PC-3 (cell line): ENCODE results near the gene TMEM169. TPM values are rescaled to one million over a fixed set of nuclear protein-coding genes. Genes with fewer than 3 reads are reported as not detected.
A peak's percentile ranks its signal among the peaks of the same experiment; 100 is the strongest.

Source experiments
- ATAC-seq: fragments of 200-7000 bp; cut with Tn5 transposase; 2 replicates; pipeline ENCODE4 v1.9.1; 2020; ENCODE audit warnings: mild to moderate bottlenecking, moderate library complexity
- Bru-seq: library from RNA; stranded (reverse); fragments of 400-500 nt; gene quantifications from one replicate; lab custom pipeline; 2021; lab: Mats Ljungman, UMichigan
- BruChase-seq, 2 experiments: library from RNA; stranded (reverse); fragments of 400-500 nt; gene quantifications; one replicate each; lab custom pipeline; 2021; lab: Mats Ljungman, UMichigan
- BruUV-seq: library from RNA; stranded (reverse); fragments of 400-500 nt; replicated peaks from 2 replicates; lab custom pipeline; 2021; lab: Mats Ljungman, UMichigan
- CTCF ChIA-PET: fragments of 300-600 bp; sonication (Branson Sonifier 250); formaldehyde crosslinking; loops from one replicate; lab custom pipeline; 2022; ENCODE audit warnings: antibody characterized with exemption; lab: Charles Lee
- POLR2A ChIA-PET: fragments of 300-600 bp; sonication (Branson Sonifier 250); formaldehyde crosslinking; loops from one replicate; lab custom pipeline; 2022; ENCODE audit warnings: antibody characterized with exemption; ENCODE audit not compliant: unreplicated experiment; lab: Charles Lee
- DNase-seq: peaks from one replicate; pipeline ENCODE4 v3.0.0-alpha.2; 2015
- H2AFZ ChIP-seq: fragments of 300-600 bp; sonication (generic); 2 replicates; pipeline ENCODE4 v1.6.0; 2016; ENCODE audit warnings: antibody characterized with exemption, low read length
- H3F3A ChIP-seq: fragments of 300-600 bp; sonication (generic); one replicate; pipeline ENCODE4 v1.6.0; 2017; ENCODE audit warnings: antibody characterized with exemption, low read length, control low read depth, mild to moderate bottlenecking; ENCODE audit not compliant: unreplicated experiment
- H3K27ac ChIP-seq: fragments of 300-600 bp; sonication (generic); 2 replicates; pipeline ENCODE4 v1.5.1; 2016; ENCODE audit warnings: mild to moderate bottlenecking, low read length
- H3K27me3 ChIP-seq: fragments of 300-600 bp; sonication (generic); 2 replicates; pipeline ENCODE4 v1.6.1; 2016; ENCODE audit warnings: low read length, mixed read lengths
- H3K36me3 ChIP-seq: fragments of 300-600 bp; sonication (generic); 2 replicates; pipeline ENCODE4 v1.6.1; 2016; ENCODE audit warnings: low read depth, mixed run types, low read length, mixed read lengths
- H3K4me1 ChIP-seq: fragments of 300-600 bp; sonication (generic); 2 replicates; pipeline ENCODE4 v1.5.1; 2016; ENCODE audit warnings: low read length; ENCODE audit not compliant: insufficient read depth
- H3K4me2 ChIP-seq: fragments of 300-600 bp; sonication (generic); 2 replicates; pipeline ENCODE4 v1.6.0; 2016; ENCODE audit warnings: low read length
- H3K4me3 ChIP-seq: fragments of 300-600 bp; sonication (generic); 2 replicates; pipeline ENCODE4 v1.5.1; 2016; ENCODE audit warnings: mild to moderate bottlenecking, low read length, mixed read lengths
- H3K79me2 ChIP-seq: fragments of 300-600 bp; sonication (generic); 2 replicates; pipeline ENCODE4 v1.6.1; 2017; ENCODE audit warnings: low read length, mixed read lengths
- H3K9ac ChIP-seq: fragments of 300-600 bp; sonication (generic); 2 replicates; pipeline ENCODE4 v1.6.0; 2016; ENCODE audit warnings: mild to moderate bottlenecking, low read length
- H3K9me2 ChIP-seq: fragments of 300-600 bp; sonication (generic); replicated peaks from 2 replicates; pipeline ENCODE4 v1.6.1; 2016; ENCODE audit warnings: mixed run types, low read length, mixed read lengths
- H3K9me3 ChIP-seq: fragments of 300-600 bp; sonication (generic); 2 replicates; pipeline ENCODE4 v1.6.1; 2016; ENCODE audit warnings: low read length, mixed read lengths
- H4K20me1 ChIP-seq: fragments of 300-600 bp; sonication (generic); 2 replicates; pipeline ENCODE4 v1.6.1; 2016; ENCODE audit warnings: low read length, mixed read lengths
- EZH2 ChIP-seq: fragments of 300-600 bp; sonication (generic); IDR thresholded peaks from one replicate; pipeline ENCODE4 v1.6.1; 2017; ENCODE audit warnings: antibody characterized with exemption, mild to moderate bottlenecking, low read length; ENCODE audit not compliant: unreplicated experiment
- EZH2phosphoT487 ChIP-seq: fragments of 300-600 bp; sonication (generic); IDR thresholded peaks from 2 replicates; pipeline ENCODE4 v1.6.1; 2018; ENCODE audit warnings: mild to moderate bottlenecking, antibody characterized with exemption, low read length, borderline replicate concordance
- intact Hi-C: fragments of 100-400 bp; cut with micrococcal nuclease; formaldehyde crosslinking; loops from 2 replicates; pipeline ENCODE4 v1.9.0; 2023
- long read RNA-seq: library from polyadenylated mRNA; unstranded; transcript quantifications from one replicate; pipeline ENCODE4 v2.0.0, GENCODE V29; 2021; ENCODE audit not compliant: unreplicated experiment
- total RNA-seq: library from RNA; depleted of rRNA; stranded (reverse); fragments of >200 nt; gene quantifications from 2 replicates; pipeline ENCODE4 v1.2.3, GENCODE V29; 2014; rRNA removed
- TF ChIP-seq, protein P1 (sequence below): fragments of 300-600 bp; sonication (generic); conservative IDR thresholded peaks from 2 replicates; pipeline ENCODE4 v1.5.1; 2017; ENCODE audit warnings: antibody characterized with exemption, low read depth, mild to moderate bottlenecking, low read length

Gene TMEM169
- total RNA-seq = not detected in 2 replicates
- percentile 30 among the genes with signal in this experiment for Bru-seq, nascent RNA
- BruChase-seq, experiment 1, labeled RNA remaining after a 6-hour chase = percentile 20 among the genes with signal in this experiment
- percentile 25 among the genes with signal in this experiment for BruChase-seq, experiment 2, labeled RNA remaining after a 2-hour chase
- long read RNA-seq = 0 reads

GRCh38 chr2:216081487-216082116 lies at the start of gene TMEM169, which contains the start of gene PECR:
Gene TMEM169, plus strand, starts transcription at chr2:216081919. Its CDS starts 14,045 bp downstream, at chr2:216095964.
Gene PECR, minus strand, starts transcription at chr2:216081809. Its CDS starts 68 bp downstream, at chr2:216081741.
- H3K9me3 ChIP-seq = no peaks in the 10 kb centered on the region
- H3K4me1 ChIP-seq = peaks cover 7% of the 10 kb centered on the region; the same call in 1 of the 2 replicates
- CTCF ChIA-PET = no interaction called here
- intact Hi-C loops = no loop called here
- H3K9me2 ChIP-seq = no peaks in the 10 kb centered on the region
- peak within 1 kb of the TSS; percentile 91 for H2AFZ ChIP-seq
- no peaks in the 10 kb centered on the region for H3F3A ChIP-seq
- H3K79me2 ChIP-seq = peaks cover 5% of the 10 kb centered on the region; the same call in 1 of the 2 replicates
- H3K27ac ChIP-seq = no peak within 1 kb of the TSS
- POLR2A ChIA-PET = interaction anchor here (0.6 kb wide), 2 partner anchors 28 to 33 kb away, joined by 3 to 5 read pairs; partner anchors contain the start of gene XRCC5
- peak within 1 kb of the TSS; percentile 96 for H3K4me2 ChIP-seq
- no peaks in the 10 kb centered on the region for H3K27me3 ChIP-seq
- DNase-seq (peak; percentile 67), ATAC-seq (peak; percentile 93)
- no peaks in the 10 kb centered on the region for H4K20me1 ChIP-seq
- no peak for TF ChIP-seq EZH2
- TF ChIP-seq, protein P1, sequence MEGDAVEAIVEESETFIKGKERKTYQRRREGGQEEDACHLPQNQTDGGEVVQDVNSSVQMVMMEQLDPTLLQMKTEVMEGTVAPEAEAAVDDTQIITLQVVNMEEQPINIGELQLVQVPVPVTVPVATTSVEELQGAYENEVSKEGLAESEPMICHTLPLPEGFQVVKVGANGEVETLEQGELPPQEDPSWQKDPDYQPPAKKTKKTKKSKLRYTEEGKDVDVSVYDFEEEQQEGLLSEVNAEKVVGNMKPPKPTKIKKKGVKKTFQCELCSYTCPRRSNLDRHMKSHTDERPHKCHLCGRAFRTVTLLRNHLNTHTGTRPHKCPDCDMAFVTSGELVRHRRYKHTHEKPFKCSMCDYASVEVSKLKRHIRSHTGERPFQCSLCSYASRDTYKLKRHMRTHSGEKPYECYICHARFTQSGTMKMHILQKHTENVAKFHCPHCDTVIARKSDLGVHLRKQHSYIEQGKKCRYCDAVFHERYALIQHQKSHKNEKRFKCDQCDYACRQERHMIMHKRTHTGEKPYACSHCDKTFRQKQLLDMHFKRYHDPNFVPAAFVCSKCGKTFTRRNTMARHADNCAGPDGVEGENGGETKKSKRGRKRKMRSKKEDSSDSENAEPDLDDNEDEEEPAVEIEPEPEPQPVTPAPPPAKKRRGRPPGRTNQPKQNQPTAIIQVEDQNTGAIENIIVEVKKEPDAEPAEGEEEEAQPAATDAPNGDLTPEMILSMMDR = no peak
- TF ChIP-seq EZH2phosphoT487 = no peak
- H3K9ac ChIP-seq = peak within 1 kb of the TSS; percentile 64
- H3K36me3 ChIP-seq = no peaks in the 10 kb centered on the region
- H3K4me3 ChIP-seq = peak within 1 kb of the TSS; percentile 77
- BruUV-seq = no TSS peak

- Histone ChIP-seq H3K9me3 (no peaks in the 10 kb centered on the region), H3K4me1 (peaks cover 13% of the 10 kb centered on the region), H3K4me2 (peak overlapping the region; percentile 23), H4K20me1 (no peaks in the 10 kb centered on the region), H3K27ac (peak overlapping the region; percentile 8; the same call in 1 of the 2 replicates), H3K79me2 (no peaks in the 10 kb centered on the region), H3K27me3 (no peaks in the 10 kb centered on the region), H3K4me3 (no peak overlapping the region), H3K36me3 (no peaks in the 10 kb centered on the region), H2AFZ (no peak overlapping the region), H3F3A (no peaks in the 10 kb centered on the region), H3K9ac (no peak overlapping the region), H3K9me2 (no peaks in the 10 kb centered on the region)
- POLR2A ChIA-PET = no interaction called here
- CTCF ChIA-PET = interaction anchor here (0.5 to 0.7 kb wide), 2 partner anchors 9 to 446 kb away, joined by 3 to 5 read pairs; no protein-coding TSS in a partner anchor
- no peak for TF ChIP-seq EZH2
- no peak for TF ChIP-seq EZH2phosphoT487
- TF ChIP-seq, protein P1 = no peak
- no TSS peak for BruUV-seq
- peak; percentile 49 for DNase-seq
- intact Hi-C loops = loop anchor here (2.0 to 5.0 kb wide), 2 partner anchors 35 to 79 kb away; no protein-coding TSS in a partner anchor
- ATAC-seq = peak; percentile 78
These were observed 49.6 kb upstream of the TMEM169 start for GRCh38 chr2:216031960-216032689.
